Ishikawa (cell line): ENCODE data around the gene GPANK1.
A peak's percentile ranks its signal among the peaks of the same experiment; 100 is the strongest.

ENCODE experiments used
- CEBPB ChIP-seq: IDR thresholded peaks from 2 replicates; pipeline ENCODE4 v1.6.1; 2012
- CREB1 ChIP-seq: IDR thresholded peaks from 2 replicates; pipeline ENCODE4 v1.6.1; 2012; ENCODE audit warnings: low read depth
- EGR1 ChIP-seq: IDR thresholded peaks from 2 replicates; pipeline ENCODE4 v1.6.1; 2012
- EP300 ChIP-seq: IDR thresholded peaks from 2 replicates; pipeline ENCODE4 v1.6.1; 2012; ENCODE audit warnings: borderline replicate concordance
- FOXM1 ChIP-seq: IDR thresholded peaks from 2 replicates; pipeline ENCODE4 v1.6.1; 2012; ENCODE audit warnings: low read depth, borderline replicate concordance
- MAX ChIP-seq: IDR thresholded peaks from 2 replicates; pipeline ENCODE4 v1.6.1; 2012
- NFIC ChIP-seq: IDR thresholded peaks from 2 replicates; pipeline ENCODE4 v1.6.1; 2012
- RAD21 ChIP-seq: IDR thresholded peaks from 2 replicates; pipeline ENCODE4 v1.6.1; 2012; ENCODE audit warnings: low read depth
- REST ChIP-seq: IDR thresholded peaks from 2 replicates; pipeline ENCODE4 v1.6.1; 2012; ENCODE audit warnings: low read depth, mild to moderate bottlenecking
- TAF1 ChIP-seq: IDR thresholded peaks from 2 replicates; pipeline ENCODE4 v1.6.1; 2012; ENCODE audit warnings: low read depth, mild to moderate bottlenecking
- TCF12 ChIP-seq: IDR thresholded peaks from 2 replicates; pipeline ENCODE4 v1.6.1; 2012; ENCODE audit warnings: low read depth
- TEAD4 ChIP-seq: IDR thresholded peaks from 2 replicates; pipeline ENCODE4 v1.6.1; 2012
- USF1 ChIP-seq: IDR thresholded peaks from 2 replicates; pipeline ENCODE4 v1.6.1; 2012
- YY1 ChIP-seq: IDR thresholded peaks from 2 replicates; pipeline ENCODE4 v1.6.1; 2012; ENCODE audit warnings: low read depth
- ZBTB7A ChIP-seq: IDR thresholded peaks from 2 replicates; pipeline ENCODE4 v1.6.1; 2012; ENCODE audit warnings: low read depth

GPANK1 gene

GRCh38 chr6:31666337-31666965 lies 1.7 kb upstream of the GPANK1 start:
- TF ChIP-seq NFIC (no peak), USF1 (no peak), CREB1 (no peak), TEAD4 (no peak), TAF1 (no peak), EGR1 (no peak), REST (no peak), ZBTB7A (no peak), CEBPB (no peak), MAX (no peak), FOXM1 (no peak), RAD21 (no peak), TCF12 (no peak), EP300 (no peak)

GRCh38 chr6:31665501-31666336 lies 922 bp upstream of the GPANK1 start, which contains the start of gene CSNK2B:
Gene CSNK2B, plus strand, starts transcription at chr6:31666080. Its CDS starts 752 bp downstream, at chr6:31666832.
- TF ChIP-seq RAD21 (no peak), TAF1 (peak; percentile 75; the same call in 1 of the 2 replicates), TEAD4 (no peak), ZBTB7A (peak; percentile 80; the same call in 1 of the 2 replicates), NFIC (no peak; the same call in 1 of the 2 replicates), EP300 (no peak), USF1 (peak; percentile 77), CEBPB (no peak), TCF12 (peak; percentile 42; the same call in 1 of the 2 replicates), REST (no peak), MAX (peak; percentile 27; the same call in 1 of the 2 replicates), FOXM1 (no peak), YY1 (peak; percentile 60; the same call in 1 of the 2 replicates), EGR1 (no peak; the same call in 1 of the 2 replicates), CREB1 (peak; percentile 78; the same call in 1 of the 2 replicates)

GRCh38 chr6:31663961-31664789 lies 622 bp downstream of the GPANK1 start:
- TF ChIP-seq TCF12, result no peak
- TF ChIP-seq TAF1, result no peak
- no peak for TF ChIP-seq EP300
- TF ChIP-seq REST, result no peak
- no peak for TF ChIP-seq MAX
- TF ChIP-seq NFIC, result no peak
- TF ChIP-seq CEBPB, result no peak
- no peak for TF ChIP-seq EGR1
- no peak for TF ChIP-seq RAD21
- no peak for TF ChIP-seq TEAD4
- TF ChIP-seq YY1, result no peak
- no peak for TF ChIP-seq USF1
